NCI-H524 (cell line): ENCODE results near the gene DPH3.

Experiments used
- DNase-seq, 2 experiments: peaks; one replicate each; lab custom pipeline; 2025; lab: John Stamatoyannopoulos, UW

Gene DPH3

GRCh38 chr3:16290827-16291196, 26.1 kb upstream of the DPH3 start:
- no peak for DNase-seq

- DNase-seq: peak in 1 of 2 experiments; percentile 27
These were observed 25.5 kb upstream of the DPH3 start for GRCh38 chr3:16290007-16290826.

GRCh38 chr3:16289144-16289889, 24.6 kb upstream of the DPH3 start:
- DNase-seq: no peak

- DNase-seq: no peak
These were observed 23.9 kb upstream of the DPH3 start for GRCh38 chr3:16288664-16289063.

- no peak for DNase-seq
These were observed 22.2 kb upstream of the DPH3 start for GRCh38 chr3:16286751-16287543.

- no peak for DNase-seq
These were observed 21.4 kb upstream of the DPH3 start for GRCh38 chr3:16286161-16286560.

GRCh38 chr3:16284633-16285032, 19.9 kb upstream of the DPH3 start:
- no peak for DNase-seq

- no peak for DNase-seq
These were observed 15.9 kb upstream of the DPH3 start for GRCh38 chr3:16280671-16281070.

- no peak for DNase-seq
These were observed 14.5 kb upstream of the DPH3 start for GRCh38 chr3:16279010-16279801.

- no peak for DNase-seq
These were observed 12.7 kb upstream of the DPH3 start for GRCh38 chr3:16277471-16277870.

- no peak for DNase-seq
These were observed 9.1 kb upstream of the DPH3 start for GRCh38 chr3:16273867-16274266.

- no peak for DNase-seq
These were observed 7.8 kb upstream of the DPH3 start for GRCh38 chr3:16272588-16272987.

- no peak for DNase-seq
These were observed 6.1 kb upstream of the DPH3 start for GRCh38 chr3:16270855-16271254.

GRCh38 chr3:16266714-16267113, 2.0 kb upstream of the DPH3 start:
- no peak for DNase-seq

- DNase-seq: no peak
These were observed 678 bp upstream of the DPH3 start for GRCh38 chr3:16265455-16265786.

- DNase-seq: peak; percentile 17 to 44
These were observed 502 bp downstream of the DPH3 start for GRCh38 chr3:16264174-16264707.

GRCh38 chr3:16262174-16262573, 2.6 kb downstream of the DPH3 start:
- no peak for DNase-seq

GRCh38 chr3:16260046-16260445, 4.7 kb downstream of the DPH3 start:
- DNase-seq: no peak

GRCh38 chr3:16258866-16259265, 5.9 kb downstream of the DPH3 start:
- DNase-seq: no peak

- no peak for DNase-seq
These were observed 6.6 kb downstream of the DPH3 start for GRCh38 chr3:16258177-16258576.

GRCh38 chr3:16257309-16257708, 7.4 kb downstream of the DPH3 start:
- DNase-seq: no peak

GRCh38 chr3:16255726-16256125, 9.0 kb downstream of the DPH3 start:
- no peak for DNase-seq
